C4-2B (cell line): ENCODE results near the gene TTC28.

Source experiments
- CTCF ChIP-seq: fragments of 450-650 bp; conservative IDR thresholded peaks from 2 replicates; pipeline ENCODE4 v1.5.1; 2017; ENCODE audit warnings: mild to moderate bottlenecking
- ZFX ChIP-seq: fragments of 450-650 bp; IDR thresholded peaks from 2 replicates; pipeline ENCODE4 v1.6.1; 2017

GRCh38 chr22:28358312-28358711, 321.3 kb downstream of the TTC28 start:
- TF ChIP-seq CTCF (no peak), ZFX (no peak)
